Ishikawa (cell line): ENCODE results near the gene TMOD3.

ENCODE experiments used
- CEBPB ChIP-seq: IDR thresholded peaks from 2 replicates; pipeline ENCODE4 v1.6.1; 2012
- CREB1 ChIP-seq: IDR thresholded peaks from 2 replicates; pipeline ENCODE4 v1.6.1; 2012; ENCODE audit warnings: low read depth
- EGR1 ChIP-seq: IDR thresholded peaks from 2 replicates; pipeline ENCODE4 v1.6.1; 2012
- EP300 ChIP-seq: IDR thresholded peaks from 2 replicates; pipeline ENCODE4 v1.6.1; 2012; ENCODE audit warnings: borderline replicate concordance
- FOXM1 ChIP-seq: IDR thresholded peaks from 2 replicates; pipeline ENCODE4 v1.6.1; 2012; ENCODE audit warnings: low read depth, borderline replicate concordance
- MAX ChIP-seq: IDR thresholded peaks from 2 replicates; pipeline ENCODE4 v1.6.1; 2012
- NFIC ChIP-seq: IDR thresholded peaks from 2 replicates; pipeline ENCODE4 v1.6.1; 2012
- RAD21 ChIP-seq: IDR thresholded peaks from 2 replicates; pipeline ENCODE4 v1.6.1; 2012; ENCODE audit warnings: low read depth
- TAF1 ChIP-seq: IDR thresholded peaks from 2 replicates; pipeline ENCODE4 v1.6.1; 2012; ENCODE audit warnings: low read depth, mild to moderate bottlenecking
- TCF12 ChIP-seq: IDR thresholded peaks from 2 replicates; pipeline ENCODE4 v1.6.1; 2012; ENCODE audit warnings: low read depth
- TEAD4 ChIP-seq: IDR thresholded peaks from 2 replicates; pipeline ENCODE4 v1.6.1; 2012
- YY1 ChIP-seq: IDR thresholded peaks from 2 replicates; pipeline ENCODE4 v1.6.1; 2012; ENCODE audit warnings: low read depth
- ZBTB7A ChIP-seq: IDR thresholded peaks from 2 replicates; pipeline ENCODE4 v1.6.1; 2012; ENCODE audit warnings: low read depth
- TF ChIP-seq, protein P1 (sequence below): IDR thresholded peaks from 2 replicates; pipeline ENCODE4 v1.6.1; 2012
- TF ChIP-seq, protein P2 (sequence below): IDR thresholded peaks from 2 replicates; pipeline ENCODE4 v1.6.1; 2012; ENCODE audit warnings: low read depth, mild to moderate bottlenecking

The TMOD3 gene

GRCh38 chr15:51865317-51865716 is 35.9 kb downstream of the TMOD3 start:
- TF ChIP-seq, protein P1, sequence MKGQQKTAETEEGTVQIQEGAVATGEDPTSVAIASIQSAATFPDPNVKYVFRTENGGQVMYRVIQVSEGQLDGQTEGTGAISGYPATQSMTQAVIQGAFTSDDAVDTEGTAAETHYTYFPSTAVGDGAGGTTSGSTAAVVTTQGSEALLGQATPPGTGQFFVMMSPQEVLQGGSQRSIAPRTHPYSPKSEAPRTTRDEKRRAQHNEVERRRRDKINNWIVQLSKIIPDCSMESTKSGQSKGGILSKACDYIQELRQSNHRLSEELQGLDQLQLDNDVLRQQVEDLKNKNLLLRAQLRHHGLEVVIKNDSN: no peak
- TF ChIP-seq EP300: no peak
- TF ChIP-seq YY1: no peak
- TF ChIP-seq, protein P2, sequence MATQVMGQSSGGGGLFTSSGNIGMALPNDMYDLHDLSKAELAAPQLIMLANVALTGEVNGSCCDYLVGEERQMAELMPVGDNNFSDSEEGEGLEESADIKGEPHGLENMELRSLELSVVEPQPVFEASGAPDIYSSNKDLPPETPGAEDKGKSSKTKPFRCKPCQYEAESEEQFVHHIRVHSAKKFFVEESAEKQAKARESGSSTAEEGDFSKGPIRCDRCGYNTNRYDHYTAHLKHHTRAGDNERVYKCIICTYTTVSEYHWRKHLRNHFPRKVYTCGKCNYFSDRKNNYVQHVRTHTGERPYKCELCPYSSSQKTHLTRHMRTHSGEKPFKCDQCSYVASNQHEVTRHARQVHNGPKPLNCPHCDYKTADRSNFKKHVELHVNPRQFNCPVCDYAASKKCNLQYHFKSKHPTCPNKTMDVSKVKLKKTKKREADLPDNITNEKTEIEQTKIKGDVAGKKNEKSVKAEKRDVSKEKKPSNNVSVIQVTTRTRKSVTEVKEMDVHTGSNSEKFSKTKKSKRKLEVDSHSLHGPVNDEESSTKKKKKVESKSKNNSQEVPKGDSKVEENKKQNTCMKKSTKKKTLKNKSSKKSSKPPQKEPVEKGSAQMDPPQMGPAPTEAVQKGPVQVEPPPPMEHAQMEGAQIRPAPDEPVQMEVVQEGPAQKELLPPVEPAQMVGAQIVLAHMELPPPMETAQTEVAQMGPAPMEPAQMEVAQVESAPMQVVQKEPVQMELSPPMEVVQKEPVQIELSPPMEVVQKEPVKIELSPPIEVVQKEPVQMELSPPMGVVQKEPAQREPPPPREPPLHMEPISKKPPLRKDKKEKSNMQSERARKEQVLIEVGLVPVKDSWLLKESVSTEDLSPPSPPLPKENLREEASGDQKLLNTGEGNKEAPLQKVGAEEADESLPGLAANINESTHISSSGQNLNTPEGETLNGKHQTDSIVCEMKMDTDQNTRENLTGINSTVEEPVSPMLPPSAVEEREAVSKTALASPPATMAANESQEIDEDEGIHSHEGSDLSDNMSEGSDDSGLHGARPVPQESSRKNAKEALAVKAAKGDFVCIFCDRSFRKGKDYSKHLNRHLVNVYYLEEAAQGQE: no peak
- TF ChIP-seq EGR1: no peak

DNA sequence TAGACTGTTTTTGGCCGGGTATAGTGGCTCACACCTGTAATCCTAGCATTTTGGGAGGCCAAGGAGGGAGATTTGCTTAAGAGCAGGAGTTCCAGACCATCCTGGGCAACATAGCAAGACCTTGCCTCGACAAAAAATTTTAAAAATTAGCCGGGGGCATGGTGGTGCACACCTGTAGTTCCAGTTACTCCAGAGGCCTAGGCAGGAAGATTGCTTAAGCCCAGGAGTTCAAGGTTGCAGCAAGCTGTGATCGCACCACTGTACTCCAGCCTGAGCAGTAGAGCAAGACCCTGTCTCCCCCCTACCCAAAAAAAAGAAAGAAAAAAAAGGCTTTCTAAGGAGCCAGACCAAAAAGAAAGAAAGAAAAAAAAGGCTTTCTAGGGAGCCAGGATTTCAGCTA is 36.7 kb downstream of the TMOD3 start:
- TF ChIP-seq TAF1 (no peak), YY1 (no peak), CREB1 (no peak), NFIC (no peak), MAX (no peak), CEBPB (no peak), TCF12 (no peak), ZBTB7A (no peak), TEAD4 (no peak), EGR1 (no peak), FOXM1 (no peak), EP300 (no peak), RAD21 (no peak)
- TF ChIP-seq, protein P2: no peak
- TF ChIP-seq, protein P1: no peak

GRCh38 chr15:51866751-51867150 is 37.3 kb downstream of the TMOD3 start:
- TF ChIP-seq FOXM1: no peak
- TF ChIP-seq TEAD4: no peak
- no peak for TF ChIP-seq EGR1
- TF ChIP-seq CREB1: no peak
- no peak for TF ChIP-seq NFIC
- TF ChIP-seq MAX: no peak
- no peak for TF ChIP-seq EP300
- no peak for TF ChIP-seq RAD21
- TF ChIP-seq YY1: no peak
- TF ChIP-seq, protein P1: no peak
- TF ChIP-seq ZBTB7A: no peak
- TF ChIP-seq TCF12: no peak
- TF ChIP-seq TAF1: no peak
- TF ChIP-seq, protein P2: no peak
- TF ChIP-seq CEBPB: no peak

DNA sequence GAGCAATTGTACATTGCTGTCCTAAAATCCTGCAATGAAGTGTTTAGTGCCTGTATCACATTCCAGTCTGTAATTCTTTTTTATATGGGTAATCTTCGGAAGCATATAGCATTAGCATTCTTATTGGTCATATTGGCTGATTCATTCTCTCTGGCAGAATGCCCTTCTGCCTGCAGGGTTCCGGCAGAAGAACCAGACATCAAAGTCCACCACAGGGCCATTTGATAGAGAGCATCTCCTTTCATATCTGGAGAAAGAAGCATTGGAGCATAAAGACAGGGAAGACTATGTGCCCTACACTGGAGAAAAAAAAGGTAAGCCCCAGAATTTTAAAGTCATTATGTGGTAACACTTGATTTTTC is 39.6 kb downstream of the TMOD3 start:
- peak; percentile 59 for TF ChIP-seq NFIC
- no peak for TF ChIP-seq CREB1

DNA sequence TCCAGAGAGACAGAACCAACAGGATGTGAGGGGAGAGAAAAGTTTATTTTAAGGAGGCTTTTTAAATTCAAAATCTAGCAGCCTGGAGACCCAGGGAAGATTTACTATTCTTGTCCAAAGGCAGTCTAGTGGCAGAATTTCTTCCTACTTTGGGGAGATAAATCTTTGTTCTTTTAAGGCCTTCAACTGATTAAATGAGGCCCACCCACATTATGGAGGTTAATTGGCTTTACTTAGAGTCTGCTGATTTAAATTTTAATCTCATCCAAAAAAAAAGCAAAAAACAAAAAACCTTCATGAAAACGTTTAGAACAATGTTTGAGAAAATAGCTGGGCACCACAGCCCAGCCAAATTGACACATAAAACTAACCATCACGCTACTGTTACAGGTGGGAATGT is 41.3 kb downstream of the TMOD3 start:
- no peak for TF ChIP-seq MAX
- TF ChIP-seq FOXM1: no peak
- no peak for TF ChIP-seq CREB1
- TF ChIP-seq YY1: no peak
- TF ChIP-seq EP300: no peak
- TF ChIP-seq, protein P2: no peak
- TF ChIP-seq NFIC: no peak
- TF ChIP-seq TEAD4: no peak
- TF ChIP-seq EGR1: no peak
- TF ChIP-seq TCF12: no peak
- no peak for TF ChIP-seq TAF1
- no peak for TF ChIP-seq RAD21
- TF ChIP-seq ZBTB7A: no peak
- TF ChIP-seq CEBPB: no peak
- TF ChIP-seq, protein P1: no peak
